Fibroblast of lung (primary cell): ENCODE data around the gene PODXL2. TPM values are rescaled to one million over a fixed set of nuclear protein-coding genes. Genes with fewer than 3 reads are reported as not detected.

Source experiments
- DNase-seq, 2 donors: peaks; one replicate each; pipeline versions ENCODE4 v3.0.0 to v3.0.0-alpha.2; 2010; ENCODE audit warnings: low read depth in 2 of 2
- H2AFZ ChIP-seq: 2 replicates; pipeline ENCODE4 v1.5.1; 2012; ENCODE audit warnings: low read length, control low read depth, inconsistent platforms
- H3K27ac ChIP-seq: 2 replicates; pipeline ENCODE4 v1.5.1; 2011; ENCODE audit warnings: low read length, control low read depth; ENCODE audit not compliant: insufficient read depth
- H3K27me3 ChIP-seq: 2 replicates; pipeline ENCODE4 v1.5.1; 2011; ENCODE audit warnings: mild to moderate bottlenecking, low read length; ENCODE audit not compliant: control insufficient read depth, insufficient read depth
- H3K36me3 ChIP-seq: 2 replicates; pipeline ENCODE4 v1.5.1; 2011; ENCODE audit warnings: low read length; ENCODE audit not compliant: control insufficient read depth, insufficient read depth
- H3K4me1 ChIP-seq: 2 replicates; pipeline ENCODE4 v1.5.1; 2011; ENCODE audit warnings: low read length; ENCODE audit not compliant: control insufficient read depth, insufficient read depth; ENCODE audit errors: extremely low read depth
- H3K4me2 ChIP-seq: 2 replicates; pipeline ENCODE4 v1.5.1; 2011; ENCODE audit warnings: low read length, control low read depth; ENCODE audit not compliant: insufficient read depth; ENCODE audit errors: extremely low read depth
- H3K4me3 ChIP-seq, 4 experiments: fragments of 200-600 bp in 1 of 4; sonication (generic) in 1 of 4; replicated peaks in 1 of 4; 2 replicates each; pipeline ENCODE4 v1.5.1; 2011 to 2016; ENCODE audit warnings: low read length in 4 of 4, low read depth in 3 of 4, mild to moderate bottlenecking in 3 of 4, control low read depth in 2 of 4, inconsistent platforms in 1 of 4, mixed read lengths in 1 of 4; ENCODE audit not compliant: insufficient read depth in 1 of 4; ENCODE audit errors: control extremely low read depth in 1 of 4
- H3K79me2 ChIP-seq: 2 replicates; pipeline ENCODE4 v1.5.1; 2012; ENCODE audit warnings: mild to moderate bottlenecking, low read length, inconsistent platforms; ENCODE audit not compliant: control insufficient read depth, insufficient read depth
- H3K9ac ChIP-seq: 2 replicates; pipeline ENCODE4 v1.5.1; 2011; ENCODE audit warnings: mild to moderate bottlenecking, low read length, control low read depth; ENCODE audit not compliant: insufficient read depth
- H3K9me3 ChIP-seq: 2 replicates; pipeline ENCODE4 v1.5.1; 2012; ENCODE audit warnings: low read depth, low read length; ENCODE audit not compliant: control insufficient read depth, insufficient read depth
- H4K20me1 ChIP-seq: 2 replicates; pipeline ENCODE4 v1.5.1; 2011; ENCODE audit warnings: low read length; ENCODE audit not compliant: control insufficient read depth, insufficient read depth; ENCODE audit errors: extremely low read depth
- EZH2 ChIP-seq: IDR thresholded peaks from 2 replicates; pipeline ENCODE4 v1.5.1; 2012; ENCODE audit warnings: low read length, control low read depth, mild to moderate bottlenecking; ENCODE audit errors: missing control alignments
- polyA plus RNA-seq, 2 donors: library from polyadenylated mRNA; depleted of rRNA in 1 of 2; stranded (reverse) in 1 of 2; unstranded in 1 of 2; fragments of >200 nt; gene quantifications; 2 replicates each; pipeline ENCODE4 v1.2.1, GENCODE V29; 2011 to 2012; ENCODE audit warnings: missing spikeins in 1 of 2
- total RNA-seq: library from RNA; depleted of rRNA; stranded (reverse); fragments of >200 nt; gene quantifications from 2 replicates; pipeline ENCODE4 v1.2.1, GENCODE V29; 2014
- TF ChIP-seq, protein P1 (sequence below), 2 donors: IDR thresholded peaks in 1 of 2; conservative IDR thresholded peaks in 1 of 2; 1 replicate in 1 of 2; 2 replicates in 1 of 2; pipeline ENCODE4 v1.5.1; 2011 to 2012; ENCODE audit warnings: low read length in 2 of 2, control low read depth in 1 of 2, inconsistent platforms in 1 of 2, low read depth in 1 of 2, mild to moderate bottlenecking in 1 of 2

PODXL2 gene
- total and polyA plus RNA-seq, 2 donors (not counting 1 experiment from before 2014, with no cell fraction given): 0.50 to 0.98 TPM

DNA sequence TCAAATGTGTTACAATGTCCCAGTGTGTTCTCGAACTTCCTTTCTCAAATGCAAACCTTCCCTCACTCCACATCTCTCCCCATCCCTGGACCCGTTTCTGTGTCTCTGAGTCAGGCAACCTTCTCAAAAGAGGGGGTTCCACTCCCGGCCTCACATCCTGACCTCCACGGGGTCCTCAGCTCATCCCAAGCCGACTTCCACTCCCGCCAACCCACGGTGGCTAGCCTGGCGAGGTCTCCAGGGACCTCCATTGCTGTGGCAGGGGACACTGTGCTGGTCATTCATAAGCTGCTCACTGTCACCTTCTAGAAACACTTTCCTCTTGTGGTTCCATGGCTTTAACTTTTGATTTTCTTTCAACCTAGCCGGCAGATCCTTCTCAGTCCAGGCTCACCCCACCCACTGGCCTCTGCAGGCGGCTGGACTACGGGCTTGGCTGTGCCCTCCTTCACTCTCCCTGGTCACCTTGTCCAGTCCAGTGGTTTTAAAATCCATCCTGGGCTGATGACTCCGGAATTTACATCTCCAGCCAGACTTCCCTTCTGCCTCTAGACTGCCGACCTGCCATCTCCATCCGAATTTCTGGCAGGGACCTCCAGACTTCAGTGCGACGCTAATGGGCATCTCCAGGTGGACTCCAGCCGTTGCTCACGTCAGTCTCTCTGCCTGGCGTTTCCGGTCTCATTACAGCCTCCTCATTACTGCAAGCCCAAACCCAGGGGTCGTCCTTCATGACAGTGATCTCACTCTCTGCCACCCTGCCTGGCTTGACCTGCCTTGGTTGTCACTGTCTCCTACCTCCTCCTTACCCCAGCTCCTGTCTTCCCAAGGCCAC is 63.7 kb downstream of the PODXL2 start:
- H3K36me3 ChIP-seq: peaks cover 12% of the 10 kb centered on the region
- no peaks in the 10 kb centered on the region for H4K20me1 ChIP-seq
- peaks cover 39% of the 10 kb centered on the region for H3K4me1 ChIP-seq
- no peak overlapping the region for H3K27ac ChIP-seq
- H2AFZ ChIP-seq: no peak overlapping the region
- H3K9me3 ChIP-seq: no peaks in the 10 kb centered on the region
- no peak for DNase-seq
- TF ChIP-seq, protein P1, sequence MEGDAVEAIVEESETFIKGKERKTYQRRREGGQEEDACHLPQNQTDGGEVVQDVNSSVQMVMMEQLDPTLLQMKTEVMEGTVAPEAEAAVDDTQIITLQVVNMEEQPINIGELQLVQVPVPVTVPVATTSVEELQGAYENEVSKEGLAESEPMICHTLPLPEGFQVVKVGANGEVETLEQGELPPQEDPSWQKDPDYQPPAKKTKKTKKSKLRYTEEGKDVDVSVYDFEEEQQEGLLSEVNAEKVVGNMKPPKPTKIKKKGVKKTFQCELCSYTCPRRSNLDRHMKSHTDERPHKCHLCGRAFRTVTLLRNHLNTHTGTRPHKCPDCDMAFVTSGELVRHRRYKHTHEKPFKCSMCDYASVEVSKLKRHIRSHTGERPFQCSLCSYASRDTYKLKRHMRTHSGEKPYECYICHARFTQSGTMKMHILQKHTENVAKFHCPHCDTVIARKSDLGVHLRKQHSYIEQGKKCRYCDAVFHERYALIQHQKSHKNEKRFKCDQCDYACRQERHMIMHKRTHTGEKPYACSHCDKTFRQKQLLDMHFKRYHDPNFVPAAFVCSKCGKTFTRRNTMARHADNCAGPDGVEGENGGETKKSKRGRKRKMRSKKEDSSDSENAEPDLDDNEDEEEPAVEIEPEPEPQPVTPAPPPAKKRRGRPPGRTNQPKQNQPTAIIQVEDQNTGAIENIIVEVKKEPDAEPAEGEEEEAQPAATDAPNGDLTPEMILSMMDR (conservative IDR thresholded peaks at IDR 0.05 in 1 of 2, IDR thresholded peaks at IDR 0.05 in 1 of 2; ENCODE audit: low read depth in 1 of 2, low read length in 2 of 2): no peak
- TF ChIP-seq EZH2: no peak
- no peak overlapping the region for H3K4me3 ChIP-seq
- H3K9ac ChIP-seq: no peak overlapping the region
- H3K27me3 ChIP-seq: no peaks in the 10 kb centered on the region
- no peak overlapping the region for H3K4me2 ChIP-seq
- H3K79me2 ChIP-seq: no peaks in the 10 kb centered on the region

DNA sequence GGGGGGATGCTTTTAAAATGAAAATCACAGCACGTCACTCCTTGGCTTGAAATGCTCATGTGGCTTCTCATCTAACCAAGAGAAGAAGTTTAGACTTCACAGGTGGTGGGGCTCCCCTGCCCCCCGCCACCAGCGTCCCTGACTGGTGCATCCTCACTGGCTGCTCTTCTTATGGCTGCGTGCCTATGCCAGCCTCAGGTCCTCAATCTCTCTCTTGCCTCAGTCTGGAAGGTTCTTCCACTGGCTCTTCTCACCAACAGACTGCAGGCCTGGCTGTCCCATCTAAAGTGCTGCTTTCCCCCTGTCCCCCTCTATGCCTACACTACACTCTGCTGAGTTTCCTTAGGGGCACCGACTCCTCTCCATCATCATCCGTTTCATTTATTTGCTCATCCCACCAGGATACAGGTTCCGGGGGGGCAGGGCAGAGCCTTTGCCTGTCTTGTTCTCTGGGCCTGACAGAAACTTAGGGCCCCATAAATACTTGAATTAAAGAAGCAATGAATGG is 64.4 kb downstream of the PODXL2 start:
- no peak overlapping the region for H3K27ac ChIP-seq
- H3K4me2 ChIP-seq: no peak overlapping the region
- no peak for DNase-seq
- H3K9ac ChIP-seq: no peak overlapping the region
- no peak overlapping the region for H2AFZ ChIP-seq
- no peaks in the 10 kb centered on the region for H3K79me2 ChIP-seq
- no peaks in the 10 kb centered on the region for H3K27me3 ChIP-seq
- H3K4me1 ChIP-seq: peaks cover 43% of the 10 kb centered on the region
- no peak for TF ChIP-seq EZH2
- TF ChIP-seq, protein P1 (conservative IDR thresholded peaks at IDR 0.05 in 1 of 2, IDR thresholded peaks at IDR 0.05 in 1 of 2; ENCODE audit: low read depth in 1 of 2, low read length in 2 of 2): no peak
- no peaks in the 10 kb centered on the region for H3K9me3 ChIP-seq
- H4K20me1 ChIP-seq: no peaks in the 10 kb centered on the region
- peaks cover 12% of the 10 kb centered on the region for H3K36me3 ChIP-seq
- H3K4me3 ChIP-seq: no peak overlapping the region

DNA sequence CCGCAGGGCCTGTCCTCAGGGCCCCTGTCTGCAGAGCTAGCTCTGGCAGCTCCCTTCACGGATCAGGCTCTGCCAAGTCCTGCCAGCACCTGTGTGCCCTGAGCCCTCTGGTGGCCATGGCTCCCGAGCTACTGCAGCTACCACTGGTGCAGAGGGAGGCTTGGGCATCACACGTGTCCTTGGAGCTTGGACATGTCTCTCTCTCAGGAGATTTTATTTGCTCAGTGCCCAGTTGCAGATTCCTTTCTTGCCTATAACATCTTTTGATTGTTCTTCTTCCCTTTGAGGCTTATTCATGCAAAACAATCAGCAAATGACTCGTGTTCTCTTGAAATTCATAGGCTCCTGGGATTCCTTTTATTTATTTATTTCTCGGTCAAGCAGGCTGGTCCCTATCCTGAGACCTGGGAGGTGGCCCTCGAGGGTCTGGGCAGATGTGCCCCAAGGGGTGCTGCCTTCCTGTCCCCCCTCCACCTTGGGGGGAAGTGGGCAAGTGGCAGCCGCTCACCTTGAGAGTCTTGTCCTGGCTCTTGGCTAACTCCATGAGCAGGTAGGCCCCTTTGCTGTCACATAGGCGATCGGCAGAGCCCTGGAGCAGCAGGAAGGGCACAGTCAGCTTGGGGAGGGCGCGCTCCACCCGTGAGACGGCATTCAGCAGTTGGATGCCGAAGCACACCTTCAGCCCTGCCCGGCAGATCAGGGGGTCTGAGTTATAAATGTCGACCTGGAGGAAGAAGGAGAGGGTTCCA is 65.7 kb downstream of the PODXL2 start:
- Histone ChIP-seq H3K36me3 (peaks cover 12% of the 10 kb centered on the region), H3K4me2 (no peak overlapping the region), H3K9ac (no peak overlapping the region), H3K27me3 (no peaks in the 10 kb centered on the region), H4K20me1 (no peaks in the 10 kb centered on the region), H3K4me1 (peaks cover 42% of the 10 kb centered on the region), H3K79me2 (no peaks in the 10 kb centered on the region), H3K4me3 (no peak overlapping the region), H3K27ac (no peak overlapping the region), H2AFZ (no peak overlapping the region), H3K9me3 (no peaks in the 10 kb centered on the region)
- peak in 1 of 2 donors; percentile 11 for DNase-seq
- TF ChIP-seq, protein P1 (conservative IDR thresholded peaks at IDR 0.05 in 1 of 2, IDR thresholded peaks at IDR 0.05 in 1 of 2; ENCODE audit: low read depth in 1 of 2, low read length in 2 of 2): peak; percentile 6 to 22
- TF ChIP-seq EZH2: no peak
